ENCODE measurements around the gene GATA6.

DNA sequence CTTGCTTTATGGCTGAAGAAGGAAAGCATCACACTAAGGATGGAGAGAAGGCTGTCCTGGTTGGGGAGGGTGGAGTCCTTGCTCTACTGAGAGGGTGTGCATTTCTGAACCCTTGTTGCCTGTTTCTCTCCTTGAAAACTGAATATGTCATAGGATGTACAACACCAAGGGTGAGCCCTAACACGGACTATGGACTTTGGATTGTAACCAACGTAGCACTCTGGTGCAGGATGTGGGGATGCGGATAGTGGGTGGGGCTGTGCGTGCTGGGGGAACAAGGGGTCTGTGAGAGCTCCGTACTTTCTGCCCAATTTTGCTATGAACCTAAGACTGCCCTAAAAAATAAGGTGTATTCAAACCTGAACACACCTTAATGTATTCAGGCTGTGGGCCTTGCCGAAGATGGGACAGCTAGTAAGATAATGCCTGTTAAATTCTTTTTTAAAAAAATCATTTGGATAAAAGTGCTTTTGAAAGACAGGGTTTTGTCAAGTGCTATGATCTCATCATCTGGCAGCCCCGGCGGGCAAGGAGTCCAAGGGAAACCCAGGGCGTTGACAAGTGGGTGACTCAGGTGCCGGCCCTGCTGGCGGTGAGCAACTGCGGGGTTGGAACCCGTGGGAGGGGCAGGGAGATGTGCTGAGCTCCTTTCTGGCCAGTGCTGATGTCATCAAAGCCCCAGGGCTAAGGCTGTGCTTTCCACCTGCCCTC lies 54.0 kb downstream of the GATA6 start:
- TF ChIP-seq CTCF (optimal IDR thresholded peaks at IDR 0.05 in 1 of 3, IDR thresholded peaks at IDR 0.05 in 1 of 3, conservative IDR thresholded peaks at IDR 0.05 in 1 of 3; ENCODE audit: extremely low read depth in 1 of 3, insufficient read depth in 2 of 3, low read length in 3 of 3) (no peak), EZH2 (IDR thresholded peaks at IDR 0.05; ENCODE audit: low read length) (no peak)

Measured in keratinocyte (primary cell).